Stimulated activated naive CD8-positive, alpha-beta T cell treated with anti-CD3 and anti-CD28 coated beads, Interleukin-15, amount 100 ng/mL, for 72 hours (primary cell): ENCODE results near the gene PCSK6.
A peak's percentile ranks its signal among the peaks of the same experiment; 100 is the strongest.

ENCODE experiments used
- ATAC-seq: fragments of 150-1000 bp; cut with Tn5 transposase; 2 replicates; pipeline ENCODE4 v1.10.0; 2021; ENCODE audit warnings: mild to moderate bottlenecking, moderate library complexity
- DNase-seq, 2 donors: peaks; one replicate each; pipeline ENCODE4 v3.0.0; 2021 to 2022
- H3K27ac Mint-ChIP-seq, 2 donors: one replicate each; pipeline ENCODE4 v1.8.0; 2022; ENCODE audit warnings: mild to moderate bottlenecking in 2 of 2, mixed read lengths in 2 of 2, moderate library complexity in 2 of 2
- H3K27me3 Mint-ChIP-seq: one replicate; pipeline ENCODE4 v1.8.0; 2022; ENCODE audit warnings: mixed read lengths
- H3K4me1 Mint-ChIP-seq: one replicate; pipeline ENCODE4 v1.8.0; 2022; ENCODE audit warnings: mild to moderate bottlenecking, mixed read lengths
- H3K4me3 Mint-ChIP-seq, 2 donors: one replicate each; pipeline ENCODE4 v1.8.0; 2022; ENCODE audit warnings: mild to moderate bottlenecking in 2 of 2, mixed read lengths in 2 of 2, moderate library complexity in 1 of 2
- H3K9me3 Mint-ChIP-seq, 2 donors: one replicate each; pipeline ENCODE4 v1.8.0; 2022; ENCODE audit warnings: mixed read lengths in 2 of 2

The PCSK6 gene

GRCh38 chr15:101323793-101324523 lies 165.5 kb downstream of the PCSK6 start:
- H3K4me3 Mint-ChIP-seq, result no peak overlapping the region
- DNase-seq (no peak), ATAC-seq (no peak)
- H3K27ac Mint-ChIP-seq, result no peak overlapping the region
- H3K9me3 Mint-ChIP-seq, result peaks cover 0 to 7% of the 10 kb centered on the region in 2 donors
- peaks cover 26% of the 10 kb centered on the region for H3K4me1 Mint-ChIP-seq
- H3K27me3 Mint-ChIP-seq, result peaks cover 22% of the 10 kb centered on the region

GRCh38 chr15:101322854-101323477 lies 166.5 kb downstream of the PCSK6 start:
- H3K4me1 Mint-ChIP-seq, result peaks cover 26% of the 10 kb centered on the region
- H3K27me3 Mint-ChIP-seq, result peaks cover 18% of the 10 kb centered on the region
- no peak for DNase-seq
- H3K27ac Mint-ChIP-seq, result peak overlapping the region in 1 of 2 donors; percentile 33
- no peak overlapping the region for H3K4me3 Mint-ChIP-seq
- ATAC-seq, result no peak
- H3K9me3 Mint-ChIP-seq, result peaks cover 0 to 7% of the 10 kb centered on the region in 2 donors

GRCh38 chr15:101322016-101322695 lies 167.4 kb downstream of the PCSK6 start:
- ATAC-seq (no peak), DNase-seq (no peak)
- Mint-ChIP-seq H3K4me1 (peaks cover 26% of the 10 kb centered on the region), H3K27ac (no peak overlapping the region), H3K4me3 (no peak overlapping the region), H3K27me3 (peaks cover 14% of the 10 kb centered on the region), H3K9me3 (peaks cover 0 to 7% of the 10 kb centered on the region in 2 donors)

- H3K4me1 Mint-ChIP-seq, result peaks cover 26% of the 10 kb centered on the region
- ATAC-seq (peak; percentile 95), DNase-seq (peak; percentile 48 to 74)
- peak overlapping the region; percentile 94 for H3K27ac Mint-ChIP-seq
- H3K4me3 Mint-ChIP-seq, result peak overlapping the region; percentile 86 to 91
- H3K9me3 Mint-ChIP-seq, result peaks cover 0 to 7% of the 10 kb centered on the region in 2 donors
- H3K27me3 Mint-ChIP-seq, result peaks cover under 1% of the 10 kb centered on the region
Measured at GRCh38 chr15:101320501-101321052, 168.9 kb downstream of the PCSK6 start.

GRCh38 chr15:101318839-101319238 lies 170.7 kb downstream of the PCSK6 start:
- Mint-ChIP-seq H3K27ac (no peak overlapping the region), H3K9me3 (peaks cover 0 to 7% of the 10 kb centered on the region in 2 donors), H3K27me3 (no peaks in the 10 kb centered on the region), H3K4me1 (peaks cover 26% of the 10 kb centered on the region), H3K4me3 (no peak overlapping the region)
- DNase-seq, result no peak
- no peak for ATAC-seq

- DNase-seq (no peak), ATAC-seq (no peak)
- Mint-ChIP-seq H3K27ac (no peak overlapping the region), H3K9me3 (peaks cover 0 to 7% of the 10 kb centered on the region in 2 donors), H3K4me1 (peaks cover 26% of the 10 kb centered on the region), H3K4me3 (no peak overlapping the region), H3K27me3 (no peaks in the 10 kb centered on the region)
Measured at GRCh38 chr15:101318147-101318819, 171.2 kb downstream of the PCSK6 start.

- no peak for DNase-seq
- no peak for ATAC-seq
- no peaks in the 10 kb centered on the region for H3K27me3 Mint-ChIP-seq
- peaks cover 0 to 7% of the 10 kb centered on the region in 2 donors for H3K9me3 Mint-ChIP-seq
- H3K4me3 Mint-ChIP-seq, result no peak overlapping the region
- no peak overlapping the region for H3K27ac Mint-ChIP-seq
- H3K4me1 Mint-ChIP-seq, result peaks cover 21% of the 10 kb centered on the region
Measured at GRCh38 chr15:101317336-101317872, 172.1 kb downstream of the PCSK6 start.

- ATAC-seq, result no peak
- peaks cover 0 to 7% of the 10 kb centered on the region in 2 donors for H3K9me3 Mint-ChIP-seq
- peaks cover 14% of the 10 kb centered on the region for H3K4me1 Mint-ChIP-seq
- H3K27me3 Mint-ChIP-seq, result no peaks in the 10 kb centered on the region
- DNase-seq, result no peak
- no peak overlapping the region for H3K27ac Mint-ChIP-seq
- no peak overlapping the region for H3K4me3 Mint-ChIP-seq
Measured at GRCh38 chr15:101316529-101316928, 173.0 kb downstream of the PCSK6 start.

GRCh38 chr15:101315736-101316135 lies 173.8 kb downstream of the PCSK6 start:
- ATAC-seq (no peak), DNase-seq (no peak)
- Mint-ChIP-seq H3K27ac (no peak overlapping the region), H3K4me3 (no peak overlapping the region), H3K4me1 (peaks cover 7% of the 10 kb centered on the region), H3K27me3 (no peaks in the 10 kb centered on the region), H3K9me3 (no peaks in the 10 kb centered on the region)

GRCh38 chr15:101314336-101315125 lies 175.0 kb downstream of the PCSK6 start:
- no peaks in the 10 kb centered on the region for H3K9me3 Mint-ChIP-seq
- H3K27me3 Mint-ChIP-seq, result no peaks in the 10 kb centered on the region
- DNase-seq (no peak), ATAC-seq (no peak)
- no peak overlapping the region for H3K27ac Mint-ChIP-seq
- no peaks in the 10 kb centered on the region for H3K4me1 Mint-ChIP-seq
- H3K4me3 Mint-ChIP-seq, result no peak overlapping the region

GRCh38 chr15:101313041-101313761 lies 176.3 kb downstream of the PCSK6 start:
- H3K27me3 Mint-ChIP-seq, result no peaks in the 10 kb centered on the region
- DNase-seq (no peak), ATAC-seq (no peak)
- H3K9me3 Mint-ChIP-seq, result no peaks in the 10 kb centered on the region
- no peak overlapping the region for H3K27ac Mint-ChIP-seq
- H3K4me1 Mint-ChIP-seq, result no peaks in the 10 kb centered on the region
- no peak overlapping the region for H3K4me3 Mint-ChIP-seq

- H3K27me3 Mint-ChIP-seq, result no peaks in the 10 kb centered on the region
- H3K4me1 Mint-ChIP-seq, result no peaks in the 10 kb centered on the region
- no peak for ATAC-seq
- H3K27ac Mint-ChIP-seq, result no peak overlapping the region
- H3K4me3 Mint-ChIP-seq, result no peak overlapping the region
- no peak for DNase-seq
- no peaks in the 10 kb centered on the region for H3K9me3 Mint-ChIP-seq
Measured at GRCh38 chr15:101310508-101310907, 179.0 kb downstream of the PCSK6 start.

GRCh38 chr15:101310161-101310480 lies 179.4 kb downstream of the PCSK6 start:
- H3K4me1 Mint-ChIP-seq, result no peaks in the 10 kb centered on the region
- no peak overlapping the region for H3K4me3 Mint-ChIP-seq
- H3K9me3 Mint-ChIP-seq, result no peaks in the 10 kb centered on the region
- no peak overlapping the region for H3K27ac Mint-ChIP-seq
- H3K27me3 Mint-ChIP-seq, result no peaks in the 10 kb centered on the region
- ATAC-seq (no peak), DNase-seq (no peak)

- Mint-ChIP-seq H3K4me3 (no peak overlapping the region), H3K27ac (no peak overlapping the region), H3K27me3 (no peaks in the 10 kb centered on the region), H3K9me3 (no peaks in the 10 kb centered on the region), H3K4me1 (no peaks in the 10 kb centered on the region)
- no peak for ATAC-seq
- DNase-seq, result no peak
Measured at GRCh38 chr15:101309436-101310160, 179.9 kb downstream of the PCSK6 start.
